ENCODE data around the gene NAA60.
"Not testable (repeated sequence)": the region's sequence is repeated elsewhere in the genome, so short reads cannot be mapped to it uniquely, and the experiment has no call there.

DNA sequence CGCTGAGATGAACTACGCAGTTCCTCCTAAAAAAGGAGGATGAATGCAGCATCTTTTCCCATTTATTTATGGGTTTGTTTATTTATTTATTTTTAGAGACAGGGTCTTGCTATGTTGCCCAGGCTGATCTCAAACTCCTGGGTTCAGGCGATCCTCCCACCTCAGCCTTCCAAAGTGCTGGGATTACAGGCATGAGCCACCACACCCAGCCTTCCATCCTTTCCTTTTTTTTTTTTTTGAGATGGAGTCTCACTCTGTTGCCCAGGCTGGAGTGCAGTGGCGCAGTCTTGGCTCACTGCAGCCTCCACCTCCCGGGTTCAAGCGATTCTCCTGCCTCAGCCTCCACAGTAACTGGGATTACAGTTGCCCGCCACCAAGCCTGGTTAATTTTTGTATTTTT is 31.4 kb downstream of the NAA60 start:
- TF ChIP-seq CTCF, POLR2A (IDR thresholded peaks at IDR 0.05): not testable (repeated sequence)

Measured in adrenal gland (tissue), 5 donors.